ENCODE data around the gene DNAJC4. TPM values are rescaled to one million over a fixed set of nuclear protein-coding genes. Genes with fewer than 3 reads are reported as not detected.

Gene DNAJC4
- total and polyA plus RNA-seq, 2 of the 8 experiments (the other 6 are each of a cell fraction or from before 2014, with no cell fraction given) = 14.6 to 31.0 TPM

- Histone ChIP-seq H4K8ac (ENCODE audit: extremely low read depth, insufficient read depth, low read length) (no peak overlapping the region), H3K18ac (ENCODE audit: extremely low read depth, low read length) (no peak overlapping the region), H2BK20ac (ENCODE audit: low read length) (no peak overlapping the region), H4K5ac (ENCODE audit: insufficient read length, low read depth, low read length) (no peak overlapping the region), H3K56ac (replicated peaks; ENCODE audit: insufficient read length, low read depth, low read length) (no peak overlapping the region), H3K9ac (replicated peaks in 1 of 4; ENCODE audit: extremely low read depth in 1 of 4, low read depth in 3 of 4, low read length in 3 of 4) (peak overlapping the region in 2 of 4 experiments; percentile 38 to 44; a peak in 4 of 7 replicates), H2BK15ac (ENCODE audit: low read length) (no peak overlapping the region), H4K20me1 (replicated peaks in 1 of 2; ENCODE audit: control insufficient read depth in 1 of 2, insufficient read depth in 2 of 2, low read length in 2 of 2) (peaks cover 0 to 6% of the 10 kb centered on the region in 2 experiments), H3K79me2 (ENCODE audit: control insufficient read depth in 1 of 2, insufficient read depth in 2 of 2, low read length in 2 of 2) (no peaks in the 10 kb centered on the region), H3K27me3 (replicated peaks in 1 of 4; ENCODE audit: control insufficient read depth in 3 of 4, extremely low read depth in 1 of 4, insufficient read depth in 3 of 4, low read length in 3 of 4) (peaks cover 0 to 12% (median 6%) of the 10 kb centered on the region in 4 experiments; a peak in 4 of 7 replicates), H3K79me1 (ENCODE audit: low read depth, low read length) (no peaks in the 10 kb centered on the region; the same call in 1 of the 2 replicates), H2BK12ac (ENCODE audit: low read depth, low read length) (no peak overlapping the region), H2BK120ac (replicated peaks; ENCODE audit: low read depth, low read length) (no peak overlapping the region), H4K91ac (replicated peaks; ENCODE audit: insufficient read length, low read length) (no peak overlapping the region), H3K4me2 (ENCODE audit: insufficient read depth in 1 of 2, low read depth in 2 of 2, low read length in 2 of 2) (peak overlapping the region; percentile 87 to 97), H3K4ac (replicated peaks; ENCODE audit: insufficient read length, low read depth, low read length) (no peak overlapping the region), H3K23me2 (ENCODE audit: low read depth, low read length) (peaks cover 19% of the 10 kb centered on the region), H2AFZ (ENCODE audit: low read length) (peak overlapping the region; percentile 26; the same call in 1 of the 2 replicates), H3K9me3 (ENCODE audit: insufficient read depth in 2 of 2, low read depth in 1 of 2, low read length in 1 of 2) (no peaks in the 10 kb centered on the region), H3K4me1 (replicated peaks in 1 of 4; ENCODE audit: control insufficient read depth in 3 of 4, insufficient read depth in 4 of 4, low read length in 3 of 4) (peaks cover 0 to 31% (median 13%) of the 10 kb centered on the region in 4 experiments; a peak in 6 of 7 replicates), H3K27ac (ENCODE audit: low read depth, low read length) (no peak overlapping the region), H2BK5ac (ENCODE audit: low read depth, low read length) (peak overlapping the region; percentile 9; the same call in 1 of the 2 replicates), H3K14ac (ENCODE audit: insufficient read length) (no peak overlapping the region), H2AK5ac (ENCODE audit: low read depth, low read length) (no peak overlapping the region), H3K23ac (ENCODE audit: insufficient read length) (no peak overlapping the region), H3K4me3 (ENCODE audit: extremely low read depth in 1 of 4, insufficient read depth in 2 of 4, low read depth in 3 of 4, low read length in 4 of 4) (peak overlapping the region; percentile 70 to 80 (median 76)), H3K36me3 (ENCODE audit: control insufficient read depth in 2 of 4, insufficient read depth in 4 of 4, low read length in 3 of 4) (no peaks in the 10 kb centered on the region)
- ChIA-PET CTCF (ENCODE audit: partially characterized antibody) (interaction anchor here (0.6 to 8.6 kb wide), 4 partner anchors 20 to 53 kb away, joined by 3 to 51 read pairs (median 14); partner anchors contain the start of genes BAD, FERMT3 and PLCB3), POLR2A (ENCODE audit: partially characterized antibody) (interaction anchor here (0.9 to 11.9 kb wide), 6 partner anchors 16 to 194 kb away, joined by 3 to 190 read pairs (median 3); partner anchors contain the start of genes FKBP2, PLCB3 and PPP1R14B)
- no peak for DNase-seq (ENCODE audit: low read depth in 1 of 2, low spot score in 2 of 2)
- no peak for FAIRE-seq
- TF ChIP-seq POLR2AphosphoS5 (IDR thresholded peaks at IDR 0.05; ENCODE audit: low read depth, low read length) = no peak
- WGBS, 2 experiments (ENCODE audit: extremely low coverage in 1 of 2, insufficient coverage in 1 of 2, insufficient read length in 1 of 2, insufficient replicate concordance in 2 of 2, low coverage in 1 of 2, low lambda C conversion rate in 2 of 2, missing lambda C conversion rate in 1 of 2) = 11% methylated on average over 8 of the region's 8 CpGs; no CpG with 5 or more reads in 1 of the 2 experiments
These were observed 627 bp downstream of the DNAJC4 start for GRCh38 chr11:64230985-64231365.

All from H1 (cell line).